HL-60/S4 (cell line): ENCODE measurements around the gene LRMDA.
"Not testable (repeated sequence)": the region's sequence is repeated elsewhere in the genome, so short reads cannot be mapped to it uniquely, and the experiment has no call there.

Experiments used
- in situ Hi-C: fragments of 300-500 bp; cut with MboI; formaldehyde crosslinking; loops from 2 replicates; pipeline ENCODE4 v1.14.3; 2022; ENCODE audit warnings: low sequenced_read_pairs

LRMDA gene

GRCh38 chr10:75764974-75765788, 333.8 kb downstream of the LRMDA start:
- in situ Hi-C loops, result no loop called here

DNA sequence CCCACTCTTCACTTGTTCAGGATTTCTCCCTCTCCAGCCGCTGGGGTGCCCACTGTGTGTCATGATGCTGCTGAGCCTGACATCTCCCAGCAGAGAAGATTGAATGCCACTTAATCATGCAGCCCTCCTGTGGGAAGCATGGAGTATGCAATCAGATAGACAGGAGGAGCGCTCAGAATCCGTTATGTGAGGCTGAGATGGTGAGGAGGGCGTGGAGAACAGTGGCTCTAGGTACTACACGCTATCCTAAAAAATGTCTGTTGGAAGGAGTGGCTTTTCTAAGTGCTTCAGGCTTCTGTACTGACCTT, 334.3 kb downstream of the LRMDA start:
- in situ Hi-C loops, result no loop called here

GRCh38 chr10:75766106-75766505, 334.7 kb downstream of the LRMDA start:
- in situ Hi-C loops, result no loop called here

DNA sequence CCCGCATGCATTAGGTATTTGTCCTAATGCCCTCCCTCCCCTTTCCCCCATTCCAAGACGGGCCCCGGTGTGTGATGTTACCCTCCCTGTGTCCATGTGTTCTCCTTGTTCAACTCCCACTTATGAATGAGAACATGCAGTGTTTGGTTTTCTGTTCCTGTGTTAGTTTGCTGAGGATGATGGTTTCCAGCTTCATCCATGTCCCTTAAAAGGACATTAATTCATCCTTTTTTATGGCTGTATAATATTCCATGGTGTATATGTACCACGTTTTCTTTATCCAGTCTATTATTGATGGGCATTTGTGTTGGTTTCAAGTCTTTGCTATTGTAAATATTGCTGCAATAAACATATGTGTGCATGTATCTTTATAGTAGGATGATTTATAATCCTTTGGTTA, 335.3 kb downstream of the LRMDA start:
- in situ Hi-C loops, result not testable (repeated sequence)

DNA sequence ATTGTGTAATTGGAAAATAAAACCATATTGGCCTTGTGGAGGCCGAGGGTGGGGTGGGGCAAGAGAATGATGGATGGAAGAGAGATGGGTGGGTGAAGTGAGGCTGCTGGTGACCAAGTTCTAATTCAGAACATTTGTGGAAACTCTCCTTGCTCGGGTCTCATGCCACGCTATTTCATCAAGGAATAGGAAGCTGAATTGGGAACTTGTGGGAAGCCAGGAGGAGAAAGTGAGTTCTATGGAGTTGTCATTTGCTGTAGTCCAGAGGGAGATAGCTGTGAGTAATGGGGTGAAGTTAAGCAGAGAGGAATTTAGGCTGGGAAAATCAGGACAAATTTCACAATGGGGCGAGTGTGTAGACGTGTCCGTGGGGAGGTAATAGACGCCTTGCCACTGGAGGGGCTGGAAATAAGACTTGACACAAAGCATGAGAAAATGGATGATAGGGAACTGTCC, 339.2 kb downstream of the LRMDA start:
- in situ Hi-C loops, result no loop called here

- in situ Hi-C loops, result no loop called here
Observed at GRCh38 chr10:75771606-75772005, 340.2 kb downstream of the LRMDA start.

DNA sequence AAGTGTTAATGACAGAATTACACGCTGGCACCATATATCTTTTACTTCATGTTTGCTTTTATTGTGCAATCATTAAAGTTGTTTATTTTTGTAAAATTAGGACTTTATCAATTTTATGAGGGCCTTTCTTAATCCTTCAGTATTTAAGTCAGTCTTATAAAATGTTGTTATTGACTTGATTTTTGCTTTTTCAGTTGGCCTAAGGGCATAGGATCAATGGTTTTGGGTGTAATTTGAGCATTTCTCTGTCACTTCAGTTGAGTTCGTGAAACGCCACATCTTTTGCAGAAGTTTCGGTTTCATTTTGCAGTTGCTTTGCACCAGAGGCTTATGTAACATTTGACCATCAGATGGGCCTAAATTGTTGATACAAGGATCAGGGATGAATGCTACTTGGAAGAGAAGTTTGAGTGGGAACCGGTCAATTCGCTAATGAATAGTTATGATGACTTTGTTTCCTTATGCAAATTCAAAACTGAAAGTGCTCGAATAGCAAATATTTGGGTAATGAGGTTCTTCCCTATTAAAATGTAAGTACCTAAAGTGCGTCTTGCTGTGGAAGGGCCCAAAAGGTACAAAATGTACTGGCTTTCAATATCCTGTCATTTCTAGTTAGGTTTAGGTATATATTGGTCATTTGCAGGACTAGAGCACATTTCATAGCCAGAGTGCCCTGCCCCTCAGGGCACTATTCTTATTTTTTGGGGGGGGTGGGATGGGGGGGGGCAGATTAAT, 340.9 kb downstream of the LRMDA start:
- in situ Hi-C loops, result no loop called here

GRCh38 chr10:75773231-75773780, 341.9 kb downstream of the LRMDA start:
- in situ Hi-C loops, result no loop called here

- in situ Hi-C loops, result no loop called here
Observed at GRCh38 chr10:75773813-75774782, 342.7 kb downstream of the LRMDA start.

- in situ Hi-C loops, result no loop called here
Observed at GRCh38 chr10:75774783-75775490, 343.5 kb downstream of the LRMDA start.

- in situ Hi-C loops, result no loop called here
Observed at GRCh38 chr10:75776738-75777504, 345.5 kb downstream of the LRMDA start.

DNA sequence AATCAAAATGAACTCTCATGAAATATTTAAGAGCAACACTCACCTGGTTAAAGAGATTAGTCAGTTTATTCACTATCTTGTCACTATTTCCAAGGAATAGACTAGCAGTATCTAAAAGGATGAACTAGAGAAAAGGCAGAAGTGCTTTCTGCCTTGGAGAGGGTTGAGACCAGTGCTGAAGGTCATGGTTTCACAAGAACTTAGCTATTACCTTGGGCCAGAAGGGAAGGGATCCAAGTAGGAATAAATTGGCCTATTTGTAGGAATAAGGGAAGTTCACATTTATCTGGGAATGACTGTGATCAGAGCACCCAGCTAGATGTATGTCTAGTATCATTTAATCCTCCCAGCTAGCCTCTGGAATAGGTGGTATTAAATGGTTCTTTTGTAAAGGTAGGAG, 347.2 kb downstream of the LRMDA start:
- in situ Hi-C loops, result no loop called here

- in situ Hi-C loops, result no loop called here
Observed at GRCh38 chr10:75779276-75779675, 347.9 kb downstream of the LRMDA start.

DNA sequence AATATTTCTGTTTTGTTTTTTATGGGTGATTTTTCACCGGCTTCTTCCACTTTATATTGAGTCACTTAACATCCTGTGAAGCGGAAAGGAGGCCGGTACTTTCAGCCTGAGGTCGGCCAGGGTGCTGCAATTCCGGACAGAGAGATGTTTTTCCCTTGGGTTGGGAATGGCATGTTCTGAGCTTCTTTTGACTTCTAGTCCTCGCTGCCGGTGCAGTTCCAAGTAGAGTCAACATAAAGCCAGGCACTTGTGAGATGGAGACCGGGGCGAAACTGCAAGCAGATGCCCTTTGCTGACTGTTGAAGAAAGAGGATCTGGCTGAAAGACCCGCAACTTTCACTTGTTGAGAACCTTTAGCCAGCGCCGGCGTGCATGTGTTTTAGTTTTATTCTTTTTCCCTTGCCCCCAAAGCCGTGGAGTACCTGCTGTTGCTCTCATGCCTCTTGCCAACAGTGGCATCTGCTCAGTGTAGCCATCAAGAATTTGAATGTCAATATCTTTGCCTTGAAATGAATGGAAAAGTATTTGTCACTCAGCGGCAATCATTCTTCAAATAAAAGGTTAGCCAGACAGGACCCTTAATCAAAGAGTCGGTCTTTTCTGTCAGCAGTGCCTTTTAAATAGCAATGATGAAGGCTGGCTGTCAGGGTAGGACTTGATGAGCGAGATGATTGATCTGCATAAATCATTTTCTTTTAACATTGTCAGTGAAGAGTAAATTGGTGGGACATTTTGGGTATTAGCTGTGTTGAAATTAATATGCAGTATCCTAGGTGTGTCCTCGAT, 351.2 kb downstream of the LRMDA start:
- in situ Hi-C loops, result no loop called here

DNA sequence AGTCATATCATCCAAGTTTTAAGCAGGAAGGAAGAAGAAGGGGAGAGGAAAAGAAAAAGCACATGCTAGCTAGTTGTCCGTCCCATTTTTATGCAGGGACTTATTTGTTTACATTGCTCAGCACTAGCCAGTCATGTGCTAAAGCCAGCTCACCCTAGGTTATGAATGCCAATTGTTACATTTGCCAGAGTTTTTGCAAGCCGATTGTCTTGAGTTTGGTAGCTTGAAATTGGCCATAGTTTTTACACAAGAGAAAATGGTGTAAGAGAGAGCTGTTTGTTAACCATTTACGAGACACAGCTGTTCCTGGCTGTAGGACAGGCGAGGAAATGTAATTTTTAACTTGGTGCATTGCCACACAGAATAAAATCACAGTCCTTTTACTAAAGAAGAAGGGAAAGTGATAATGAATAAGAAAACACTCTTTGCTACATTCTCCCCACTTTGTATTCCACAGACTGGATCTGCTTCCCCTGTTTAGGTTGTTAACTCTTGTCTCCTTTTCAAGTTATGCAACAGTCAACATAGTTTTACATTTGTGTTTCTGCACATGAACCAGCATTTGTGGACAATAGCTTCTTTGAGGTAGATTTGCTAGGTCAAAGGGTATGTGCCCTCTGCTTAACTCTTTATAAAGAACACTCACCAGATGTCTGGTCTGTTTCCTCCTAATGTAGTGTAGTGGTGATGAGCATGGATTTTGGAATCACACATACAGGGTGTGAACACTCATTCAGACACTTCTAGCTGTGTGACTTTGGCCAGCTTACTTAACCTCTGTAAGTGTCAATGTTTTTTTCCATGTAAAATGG, 357.2 kb downstream of the LRMDA start:
- in situ Hi-C loops, result no loop called here

DNA sequence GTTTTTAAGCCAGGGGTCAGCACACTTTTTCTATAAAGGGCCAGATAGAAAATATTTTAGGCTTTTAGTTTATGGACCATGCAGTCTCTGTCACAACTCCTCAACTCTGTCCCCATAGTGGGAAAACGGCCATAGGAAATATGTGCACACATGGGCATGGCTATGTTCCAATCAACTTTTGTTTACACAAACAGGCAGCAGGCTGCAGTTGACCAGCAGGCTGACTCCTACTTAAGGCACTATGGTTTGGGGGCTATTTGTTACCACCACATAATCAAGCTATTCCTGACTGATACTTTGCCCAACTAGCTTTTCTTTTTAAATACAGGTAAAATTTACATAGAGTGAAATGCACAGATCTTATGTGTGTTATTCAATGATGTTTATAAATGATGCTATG, 362.4 kb downstream of the LRMDA start:
- in situ Hi-C loops, result no loop called here

DNA sequence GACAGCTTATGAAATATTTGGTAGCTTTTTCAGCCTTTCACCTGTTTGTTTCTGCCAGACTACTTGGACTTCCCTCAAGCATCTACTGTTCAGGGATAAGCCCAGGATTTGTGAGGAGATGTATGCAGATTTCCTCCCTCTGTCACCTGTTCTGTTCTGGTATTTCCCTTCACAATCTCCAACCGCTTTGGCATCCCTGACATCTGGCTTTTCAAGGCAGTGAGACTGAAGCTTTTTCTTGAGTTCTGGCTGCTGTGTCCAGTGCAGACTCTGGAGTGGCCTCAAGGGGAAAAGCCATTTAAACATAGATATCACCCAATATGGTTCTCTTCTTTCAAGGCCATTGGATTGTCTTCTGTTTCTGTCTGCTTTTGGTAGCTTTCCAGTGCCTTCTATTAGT, 369.7 kb downstream of the LRMDA start:
- in situ Hi-C loops, result no loop called here

DNA sequence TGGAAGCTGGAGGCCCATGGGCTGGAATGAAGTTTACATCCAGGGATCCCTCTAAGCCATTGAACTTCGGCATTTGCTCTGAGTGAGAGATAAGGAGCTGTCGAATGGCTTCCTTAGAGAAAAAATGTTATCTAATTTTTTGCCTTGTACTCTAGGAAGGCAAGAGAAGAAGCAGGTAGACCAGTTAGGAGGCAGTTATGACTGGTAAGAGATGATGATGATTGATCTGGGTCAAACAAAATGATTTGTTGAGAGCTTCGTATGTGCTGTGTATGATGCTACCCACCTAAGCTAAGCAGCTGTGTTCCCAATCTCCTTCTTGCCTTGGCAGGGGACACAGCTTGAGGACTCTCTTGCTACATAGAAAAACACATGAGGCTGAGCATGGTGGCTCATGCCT, 370.2 kb downstream of the LRMDA start:
- in situ Hi-C loops, result no loop called here
